ENCODE data around the gene CAMK4. TPM values are rescaled to one million over a fixed set of nuclear protein-coding genes. Genes with fewer than 3 reads are reported as not detected.

Gene CAMK4
- total RNA-seq, 2 donors from 2014 or later = 6.7 to 14.0 TPM

- DNase-seq (ENCODE audit: low spot score) = no peak
- Histone ChIP-seq H3K4me1 (replicated peaks) (no peaks in the 10 kb centered on the region), H3K27ac (no peak overlapping the region), H3K4me3 (no peak overlapping the region), H3K9me3 (no peaks in the 10 kb centered on the region), H3K36me3 (no peaks in the 10 kb centered on the region), H3K27me3 (replicated peaks; ENCODE audit: insufficient read depth) (no peaks in the 10 kb centered on the region)
- TF ChIP-seq POLR2A (IDR thresholded peaks at IDR 0.05) (no peak), POLR2AphosphoS5 (IDR thresholded peaks at IDR 0.05) (no peak), CTCF (IDR thresholded peaks at IDR 0.05) (no peak)
- intact Hi-C loops (cut with DNase I) = no loop called here
- 60% methylated on average over 6 of the region's 6 CpGs for WGBS
Observed at GRCh38 chr5:111383288-111383970, 159.2 kb downstream of the CAMK4 start.

GRCh38 chr5:111384220-111384619, 160.0 kb downstream of the CAMK4 start:
- intact Hi-C loops (cut with DNase I) = no loop called here
- no peak for TF ChIP-seq CTCF (IDR thresholded peaks at IDR 0.05)
- TF ChIP-seq POLR2A (IDR thresholded peaks at IDR 0.05) = no peak
- TF ChIP-seq POLR2AphosphoS5 (IDR thresholded peaks at IDR 0.05) = no peak
- no peaks in the 10 kb centered on the region for H3K9me3 ChIP-seq
- no peaks in the 10 kb centered on the region for H3K27me3 ChIP-seq (replicated peaks; ENCODE audit: insufficient read depth)
- no peak overlapping the region for H3K4me3 ChIP-seq
- 14% methylated on average over 3 of the region's 3 CpGs for WGBS
- no peaks in the 10 kb centered on the region for H3K36me3 ChIP-seq
- DNase-seq (ENCODE audit: low spot score) = no peak
- H3K27ac ChIP-seq = no peak overlapping the region
- no peaks in the 10 kb centered on the region for H3K4me1 ChIP-seq (replicated peaks)

- Histone ChIP-seq H3K36me3 (no peaks in the 10 kb centered on the region), H3K9me3 (no peaks in the 10 kb centered on the region), H3K4me3 (no peak overlapping the region), H3K27ac (no peak overlapping the region), H3K27me3 (replicated peaks; ENCODE audit: insufficient read depth) (no peaks in the 10 kb centered on the region), H3K4me1 (replicated peaks) (no peaks in the 10 kb centered on the region)
- no peak for DNase-seq (ENCODE audit: low spot score)
- TF ChIP-seq CTCF (IDR thresholded peaks at IDR 0.05) (no peak), POLR2AphosphoS5 (IDR thresholded peaks at IDR 0.05) (no peak), POLR2A (IDR thresholded peaks at IDR 0.05) (no peak)
- intact Hi-C loops (cut with DNase I) = no loop called here
Observed at GRCh38 chr5:111385051-111385450, 160.9 kb downstream of the CAMK4 start.

- Histone ChIP-seq H3K4me3 (no peak overlapping the region), H3K27ac (no peak overlapping the region), H3K4me1 (replicated peaks) (no peaks in the 10 kb centered on the region), H3K36me3 (no peaks in the 10 kb centered on the region), H3K27me3 (replicated peaks; ENCODE audit: insufficient read depth) (no peaks in the 10 kb centered on the region), H3K9me3 (no peaks in the 10 kb centered on the region)
- TF ChIP-seq POLR2AphosphoS5 (IDR thresholded peaks at IDR 0.05) (no peak), CTCF (IDR thresholded peaks at IDR 0.05) (no peak), POLR2A (IDR thresholded peaks at IDR 0.05) (no peak)
- intact Hi-C loops (cut with DNase I) = no loop called here
- 63% methylated on average over 7 of the region's 7 CpGs for WGBS
- no peak for DNase-seq (ENCODE audit: low spot score)
Observed at GRCh38 chr5:111385970-111386831, 162.0 kb downstream of the CAMK4 start.

- DNase-seq (ENCODE audit: low spot score) = no peak
- no peaks in the 10 kb centered on the region for H3K27me3 ChIP-seq (replicated peaks; ENCODE audit: insufficient read depth)
- H3K36me3 ChIP-seq = no peaks in the 10 kb centered on the region
- TF ChIP-seq POLR2AphosphoS5 (IDR thresholded peaks at IDR 0.05) = no peak
- no peak for TF ChIP-seq POLR2A (IDR thresholded peaks at IDR 0.05)
- intact Hi-C loops (cut with DNase I) = no loop called here
- no peaks in the 10 kb centered on the region for H3K4me1 ChIP-seq (replicated peaks)
- H3K4me3 ChIP-seq = no peak overlapping the region
- H3K27ac ChIP-seq = no peak overlapping the region
- WGBS = 95% methylated on average over 1 of the region's 1 CpG
- H3K9me3 ChIP-seq = no peaks in the 10 kb centered on the region
Observed at GRCh38 chr5:111386832-111387162, 162.6 kb downstream of the CAMK4 start.

Measured in prostate gland (tissue), 2 donors.